RWPE2 (cell line): ENCODE measurements around the gene GLTPD2.

Source experiments
- ATAC-seq: fragments of 200-7000 bp; cut with Tn5 transposase; 3 replicates; pipeline ENCODE4 v1.9.1; 2021; ENCODE audit warnings: low read depth
- DNase-seq: peaks from one replicate; pipeline ENCODE4 v3.0.0-alpha.2; 2020; ENCODE audit warnings: low spot score
- H3K27ac ChIP-seq: fragments of 450-650 bp; 2 replicates; pipeline ENCODE4 v1.5.1; 2017; ENCODE audit warnings: mild to moderate bottlenecking; ENCODE audit not compliant: poor library complexity, severe bottlenecking
- H3K27me3 ChIP-seq: fragments of 250-450 bp; sonication (Bioruptor Pico); 2 replicates; pipeline ENCODE4 v1.5.1; 2021; ENCODE audit warnings: mild to moderate bottlenecking, moderate library complexity; ENCODE audit not compliant: insufficient read depth, poor library complexity, severe bottlenecking
- H3K36me3 ChIP-seq: fragments of 250-450 bp; sonication (Bioruptor Pico); 2 replicates; pipeline ENCODE4 v1.5.1; 2020; ENCODE audit warnings: low read depth, mild to moderate bottlenecking, moderate library complexity
- H3K4me1 ChIP-seq: fragments of 250-450 bp; sonication (Bioruptor Pico); 2 replicates; pipeline ENCODE4 v1.5.1; 2021; ENCODE audit warnings: mild to moderate bottlenecking, moderate library complexity; ENCODE audit not compliant: insufficient read depth, poor library complexity, severe bottlenecking
- H3K4me3 ChIP-seq: fragments of 250-450 bp; sonication (Bioruptor Pico); 2 replicates; pipeline ENCODE4 v1.5.1; 2021; ENCODE audit warnings: mild to moderate bottlenecking, moderate library complexity; ENCODE audit not compliant: severe bottlenecking
- H3K9me3 ChIP-seq: fragments of 250-450 bp; sonication (Bioruptor Pico); 2 replicates; pipeline ENCODE4 v1.5.1; 2021; ENCODE audit warnings: mild to moderate bottlenecking, moderate library complexity; ENCODE audit not compliant: severe bottlenecking
- TF ChIP-seq, protein P1 (sequence below): fragments of 450-650 bp; IDR thresholded peaks from one replicate; pipeline ENCODE4 v1.5.1; 2017; ENCODE audit warnings: mild to moderate bottlenecking, moderate library complexity; ENCODE audit not compliant: poor library complexity, severe bottlenecking

The GLTPD2 gene

DNA sequence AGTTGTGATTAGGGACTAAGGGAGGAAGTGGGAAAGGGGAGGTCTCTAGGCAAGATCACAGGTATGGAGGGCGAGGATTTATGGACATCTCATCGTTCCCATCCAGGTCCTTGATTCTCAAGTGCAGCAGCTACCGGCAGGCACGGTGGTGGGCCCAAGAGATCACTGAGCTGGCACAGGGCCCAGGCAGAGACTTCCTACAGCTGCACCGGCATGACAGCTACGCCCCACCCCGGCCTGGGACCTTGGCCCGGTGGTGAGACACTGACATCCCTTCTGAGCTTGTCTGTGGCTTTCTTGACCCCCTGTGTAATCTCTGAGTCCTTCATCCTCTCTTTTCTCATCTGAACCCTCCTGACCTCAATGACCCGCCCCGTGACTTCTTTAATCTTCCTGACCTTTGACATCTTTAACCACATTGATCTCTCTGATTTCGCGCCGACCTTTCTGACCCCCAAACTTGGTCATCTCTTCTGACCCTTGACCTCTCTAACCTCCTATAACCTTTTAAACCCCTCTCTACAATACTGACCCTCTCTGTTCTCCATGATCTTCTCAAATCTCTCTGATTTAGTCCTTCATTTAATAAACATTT, 22.0 kb downstream of the GLTPD2 start:
- Histone ChIP-seq H3K4me3 (no peak overlapping the region), H3K4me1 (peaks cover 4% of the 10 kb centered on the region), H3K27me3 (no peaks in the 10 kb centered on the region), H3K27ac (no peak overlapping the region), H3K36me3 (peaks cover 38% of the 10 kb centered on the region), H3K9me3 (no peaks in the 10 kb centered on the region)
- DNase-seq (no peak), ATAC-seq (no peak)
- TF ChIP-seq, protein P1, sequence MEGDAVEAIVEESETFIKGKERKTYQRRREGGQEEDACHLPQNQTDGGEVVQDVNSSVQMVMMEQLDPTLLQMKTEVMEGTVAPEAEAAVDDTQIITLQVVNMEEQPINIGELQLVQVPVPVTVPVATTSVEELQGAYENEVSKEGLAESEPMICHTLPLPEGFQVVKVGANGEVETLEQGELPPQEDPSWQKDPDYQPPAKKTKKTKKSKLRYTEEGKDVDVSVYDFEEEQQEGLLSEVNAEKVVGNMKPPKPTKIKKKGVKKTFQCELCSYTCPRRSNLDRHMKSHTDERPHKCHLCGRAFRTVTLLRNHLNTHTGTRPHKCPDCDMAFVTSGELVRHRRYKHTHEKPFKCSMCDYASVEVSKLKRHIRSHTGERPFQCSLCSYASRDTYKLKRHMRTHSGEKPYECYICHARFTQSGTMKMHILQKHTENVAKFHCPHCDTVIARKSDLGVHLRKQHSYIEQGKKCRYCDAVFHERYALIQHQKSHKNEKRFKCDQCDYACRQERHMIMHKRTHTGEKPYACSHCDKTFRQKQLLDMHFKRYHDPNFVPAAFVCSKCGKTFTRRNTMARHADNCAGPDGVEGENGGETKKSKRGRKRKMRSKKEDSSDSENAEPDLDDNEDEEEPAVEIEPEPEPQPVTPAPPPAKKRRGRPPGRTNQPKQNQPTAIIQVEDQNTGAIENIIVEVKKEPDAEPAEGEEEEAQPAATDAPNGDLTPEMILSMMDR: no peak

DNA sequence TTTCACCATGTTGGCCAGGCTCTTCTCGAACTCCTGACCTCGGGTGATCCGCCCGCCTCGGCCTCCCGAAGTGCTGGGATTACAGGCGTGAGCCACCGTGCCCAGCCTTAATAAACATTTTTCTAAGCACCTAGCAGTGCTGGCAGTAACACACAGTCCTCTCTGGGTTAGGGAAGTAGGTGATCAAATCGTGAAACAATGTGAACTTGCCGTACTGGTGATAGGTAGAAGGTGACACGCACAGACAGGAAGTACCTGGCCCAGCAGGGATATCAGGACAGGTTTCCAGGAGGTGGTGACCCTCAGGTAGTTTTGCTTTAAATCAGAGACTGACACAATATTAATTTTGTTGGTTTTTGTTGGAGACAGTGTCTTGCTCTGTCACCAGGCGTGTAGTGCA, 22.7 kb downstream of the GLTPD2 start:
- no peak overlapping the region for H3K27ac ChIP-seq
- TF ChIP-seq, protein P1: no peak
- no peaks in the 10 kb centered on the region for H3K9me3 ChIP-seq
- H3K27me3 ChIP-seq: no peaks in the 10 kb centered on the region
- H3K36me3 ChIP-seq: peaks cover 41% of the 10 kb centered on the region
- no peaks in the 10 kb centered on the region for H3K4me1 ChIP-seq
- ATAC-seq (no peak), DNase-seq (no peak)
- H3K4me3 ChIP-seq: no peak overlapping the region

DNA sequence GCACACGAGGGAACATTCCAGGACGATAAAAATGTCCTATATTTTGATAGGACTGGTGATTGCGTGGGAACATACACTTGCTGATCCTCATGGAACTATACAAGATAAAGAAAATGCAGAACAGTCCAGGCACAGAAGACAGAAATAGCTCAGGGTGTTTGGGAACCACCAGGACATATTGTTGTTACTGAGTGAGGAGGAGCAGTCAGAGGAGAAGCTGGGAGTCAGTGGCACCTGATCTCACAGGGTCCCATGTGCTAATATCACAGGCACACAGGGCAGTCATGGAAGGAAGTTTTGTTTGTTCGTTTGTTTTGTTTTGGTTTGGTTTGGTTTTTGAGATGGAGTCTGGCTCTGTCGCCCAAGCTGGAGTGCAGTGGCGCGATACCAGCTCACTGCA, 23.9 kb downstream of the GLTPD2 start:
- no peak for DNase-seq
- TF ChIP-seq, protein P1: no peak
- H3K27ac ChIP-seq: no peak overlapping the region

DNA sequence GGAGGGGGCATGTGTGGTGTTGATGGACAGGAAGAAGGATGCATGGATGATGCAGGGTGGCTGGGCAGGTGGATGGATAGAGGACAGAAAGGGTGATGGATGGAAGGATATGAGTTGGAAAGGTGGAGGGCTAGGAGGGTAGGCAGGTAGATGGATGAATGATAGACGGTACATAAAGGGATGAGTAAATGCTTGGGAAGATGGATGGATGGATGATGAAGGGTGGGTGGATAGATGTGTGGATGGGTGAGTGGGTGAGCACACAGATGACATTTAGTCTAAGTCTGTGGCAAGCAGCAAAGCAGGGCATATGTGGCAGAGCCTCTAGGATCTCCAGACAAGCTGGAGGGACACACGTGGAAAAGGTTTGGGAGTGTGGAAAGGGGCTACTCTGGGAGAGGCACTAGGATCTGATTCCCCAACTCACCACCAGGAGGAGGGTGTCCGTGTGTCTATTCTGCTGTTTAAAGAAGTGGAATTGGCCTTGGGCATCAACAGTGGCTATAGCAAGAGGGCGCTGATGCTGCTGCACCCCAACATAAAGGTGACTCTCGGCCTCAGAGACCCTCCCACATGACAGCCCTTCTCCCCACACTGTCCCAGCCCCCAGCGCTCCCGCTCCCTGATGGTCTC, 26.4 kb downstream of the GLTPD2 start:
- H3K36me3 ChIP-seq: peaks cover 37% of the 10 kb centered on the region
- no peak overlapping the region for H3K4me3 ChIP-seq
- ATAC-seq (no peak), DNase-seq (no peak)
- no peaks in the 10 kb centered on the region for H3K9me3 ChIP-seq
- H3K27ac ChIP-seq: no peak overlapping the region
- TF ChIP-seq, protein P1: no peak
- H3K27me3 ChIP-seq: no peaks in the 10 kb centered on the region
- H3K4me1 ChIP-seq: no peaks in the 10 kb centered on the region

More for the DNA sequence above, 23.9 kb downstream of the GLTPD2 start:
- Histone ChIP-seq H3K27me3 (no peaks in the 10 kb centered on the region), H3K9me3 (no peaks in the 10 kb centered on the region), H3K4me3 (no peak overlapping the region), H3K36me3 (peaks cover 46% of the 10 kb centered on the region), H3K4me1 (no peaks in the 10 kb centered on the region)
- no peak for ATAC-seq

DNA sequence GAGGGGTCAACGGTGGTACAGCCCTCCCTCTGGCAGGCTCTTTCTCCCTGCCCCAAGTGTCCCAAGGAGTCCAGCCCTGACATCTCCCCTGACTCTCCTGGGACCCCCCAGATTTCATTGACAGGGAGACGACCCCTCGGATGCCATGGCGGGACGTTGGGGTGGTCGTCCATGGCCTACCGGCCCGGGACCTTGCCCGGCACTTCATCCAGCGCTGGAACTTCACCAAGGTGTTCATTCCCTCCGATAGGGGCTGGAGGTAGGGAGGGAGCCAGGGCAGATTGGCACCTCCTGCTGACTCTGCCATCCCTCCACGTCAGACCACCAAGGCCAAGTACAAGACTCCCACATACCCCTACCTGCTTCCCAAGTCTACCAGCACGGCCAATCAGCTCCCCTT, 28.1 kb downstream of the GLTPD2 start:
- DNase-seq (no peak), ATAC-seq (no peak)
- Histone ChIP-seq H3K27ac (no peak overlapping the region), H3K36me3 (peaks cover 28% of the 10 kb centered on the region), H3K4me1 (no peaks in the 10 kb centered on the region), H3K9me3 (no peaks in the 10 kb centered on the region), H3K27me3 (no peaks in the 10 kb centered on the region), H3K4me3 (no peak overlapping the region)
- TF ChIP-seq, protein P1: no peak
